Measurements from ENCODE around the gene MIPEP.

Gene MIPEP

GRCh38 chr13:23744315-23744714 is 144.9 kb downstream of the MIPEP start:
- in situ Hi-C loops (cut with HindIII; ENCODE audit: low sequenced_read_pairs) = no loop called here
- H3K4me3 ChIP-seq (ENCODE audit: low read depth, low read length) = no peak overlapping the region
- no peak for DNase-seq (ENCODE audit: low read depth)
- TF ChIP-seq CTCF (IDR thresholded peaks at IDR 0.05; ENCODE audit: low read depth, low read length, missing control alignments) = no peak

- DNase-seq (ENCODE audit: low read depth) = no peak
- no peak overlapping the region for H3K4me3 ChIP-seq (ENCODE audit: low read depth, low read length)
- no peak for TF ChIP-seq CTCF (IDR thresholded peaks at IDR 0.05; ENCODE audit: low read depth, low read length, missing control alignments)
- in situ Hi-C loops (cut with HindIII; ENCODE audit: low sequenced_read_pairs) = no loop called here
Measured at GRCh38 chr13:23743278-23744076, 145.7 kb downstream of the MIPEP start.

- peak; percentile 57 for TF ChIP-seq CTCF (IDR thresholded peaks at IDR 0.05; ENCODE audit: low read depth, low read length, missing control alignments)
- in situ Hi-C loops (cut with HindIII; ENCODE audit: low sequenced_read_pairs) = no loop called here
- H3K4me3 ChIP-seq (ENCODE audit: low read depth, low read length) = no peak overlapping the region
- DNase-seq (ENCODE audit: low read depth) = no peak
Measured at GRCh38 chr13:23741879-23742510, 147.2 kb downstream of the MIPEP start.

- H3K4me3 ChIP-seq (ENCODE audit: low read depth, low read length) = no peak overlapping the region
- in situ Hi-C loops (cut with HindIII; ENCODE audit: low sequenced_read_pairs) = no loop called here
- no peak for TF ChIP-seq CTCF (IDR thresholded peaks at IDR 0.05; ENCODE audit: low read depth, low read length, missing control alignments)
- DNase-seq (ENCODE audit: low read depth) = no peak
Measured at GRCh38 chr13:23740002-23740401, 149.2 kb downstream of the MIPEP start.

GRCh38 chr13:23739596-23739995 is 149.6 kb downstream of the MIPEP start:
- in situ Hi-C loops (cut with HindIII; ENCODE audit: low sequenced_read_pairs) = no loop called here
- no peak for DNase-seq (ENCODE audit: low read depth)
- no peak for TF ChIP-seq CTCF (IDR thresholded peaks at IDR 0.05; ENCODE audit: low read depth, low read length, missing control alignments)

GRCh38 chr13:23736541-23736940 is 152.7 kb downstream of the MIPEP start:
- DNase-seq (ENCODE audit: low read depth) = no peak
- in situ Hi-C loops (cut with HindIII; ENCODE audit: low sequenced_read_pairs) = no loop called here
- TF ChIP-seq CTCF (IDR thresholded peaks at IDR 0.05; ENCODE audit: low read depth, low read length, missing control alignments) = no peak
- no peak overlapping the region for H3K4me3 ChIP-seq (ENCODE audit: low read depth, low read length)

More at GRCh38 chr13:23739596-23739995, 149.6 kb downstream of the MIPEP start:
- no peak overlapping the region for H3K4me3 ChIP-seq (ENCODE audit: low read depth, low read length)
